TTC549 (cell line): ENCODE results near the gene ADGRL4.
"Not testable (repeated sequence)": the region's sequence is repeated elsewhere in the genome, so short reads cannot be mapped to it uniquely, and the experiment has no call there.

Experiments used
- FAIRE-seq: peaks from 2 replicates; lab custom pipeline; 2012; peaks lifted over from hg19 to GRCh38; lab: Jason Lieb, UNC

The ADGRL4 gene

DNA sequence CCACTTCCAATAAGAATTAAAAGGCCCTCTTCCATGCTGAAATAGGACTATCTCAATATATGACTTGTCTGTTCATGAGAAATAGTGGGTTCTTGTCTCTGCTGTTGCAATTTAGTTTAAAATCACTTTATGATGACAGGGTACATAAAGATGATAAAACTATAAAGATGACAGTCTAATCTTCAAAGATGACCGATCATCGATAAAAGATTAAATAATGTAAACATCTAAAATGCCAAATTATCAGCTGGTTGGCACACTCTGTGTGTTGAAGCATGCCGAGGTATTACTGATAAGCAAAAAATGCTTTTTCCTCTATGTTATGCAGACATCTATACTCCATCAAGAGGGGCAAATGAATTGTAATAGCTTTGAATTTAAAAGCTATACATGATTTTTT lies 89.5 kb downstream of the ADGRL4 start:
- FAIRE-seq: no peak

DNA sequence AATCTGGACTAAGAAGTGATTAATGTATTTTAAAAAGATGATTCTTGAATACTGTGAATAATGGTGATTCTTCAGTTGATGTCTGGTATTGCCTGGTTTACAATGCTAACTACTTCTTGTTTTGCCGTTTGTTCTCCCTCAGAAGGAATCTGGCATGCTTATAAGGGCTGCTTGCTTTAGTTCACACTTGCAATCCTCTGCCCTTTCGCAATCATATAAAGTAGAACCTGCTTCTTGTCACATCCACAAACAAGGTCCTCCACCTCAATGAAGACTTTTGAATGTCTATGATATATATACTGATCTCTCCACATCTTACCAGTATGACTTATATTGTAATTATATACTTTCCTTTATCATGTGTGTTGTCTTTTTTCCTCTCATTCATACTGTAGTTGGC lies 92.6 kb downstream of the ADGRL4 start:
- no peak for FAIRE-seq

DNA sequence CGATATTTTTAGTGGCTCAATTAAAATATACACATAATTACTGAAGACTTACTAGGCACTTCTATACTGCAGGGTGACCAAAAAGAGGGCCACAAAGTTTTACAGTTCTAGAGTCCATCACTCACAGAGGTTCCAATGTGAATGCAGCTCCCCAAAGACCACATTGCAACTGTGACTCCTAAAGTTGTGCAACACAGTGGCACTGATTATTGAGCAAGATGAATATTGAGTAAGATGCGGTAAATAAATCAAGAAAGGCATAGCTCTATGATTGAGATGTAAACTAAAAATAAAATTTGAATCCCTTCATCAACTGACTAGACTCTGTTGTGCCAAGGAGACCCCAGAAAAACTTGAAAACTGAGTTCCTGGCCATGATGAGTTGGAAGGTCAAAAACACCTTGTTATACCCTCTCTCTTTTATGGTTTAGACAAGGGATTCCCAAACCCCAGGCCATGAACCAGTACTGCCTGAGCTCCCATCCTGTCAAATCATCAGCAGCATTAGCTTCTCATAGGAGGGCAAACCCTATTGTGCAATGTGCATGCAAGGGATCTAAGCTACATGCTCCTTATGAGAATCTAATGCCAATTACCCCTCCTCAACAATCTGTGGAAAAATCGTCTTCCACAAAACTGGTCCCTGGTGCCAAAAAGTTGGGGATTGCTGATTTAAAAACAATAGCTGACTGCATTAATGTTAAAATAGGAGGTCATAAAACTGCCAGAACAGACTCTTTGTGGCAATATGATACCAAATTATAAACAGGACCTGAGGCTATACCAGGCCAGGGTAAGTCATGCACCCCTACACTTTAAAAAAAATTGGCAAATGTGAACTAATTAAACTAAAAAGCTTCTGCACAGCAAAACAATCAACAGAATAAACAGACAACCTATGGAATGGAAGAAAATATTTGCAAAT lies 94.3 kb downstream of the ADGRL4 start:
- FAIRE-seq: no peak

DNA sequence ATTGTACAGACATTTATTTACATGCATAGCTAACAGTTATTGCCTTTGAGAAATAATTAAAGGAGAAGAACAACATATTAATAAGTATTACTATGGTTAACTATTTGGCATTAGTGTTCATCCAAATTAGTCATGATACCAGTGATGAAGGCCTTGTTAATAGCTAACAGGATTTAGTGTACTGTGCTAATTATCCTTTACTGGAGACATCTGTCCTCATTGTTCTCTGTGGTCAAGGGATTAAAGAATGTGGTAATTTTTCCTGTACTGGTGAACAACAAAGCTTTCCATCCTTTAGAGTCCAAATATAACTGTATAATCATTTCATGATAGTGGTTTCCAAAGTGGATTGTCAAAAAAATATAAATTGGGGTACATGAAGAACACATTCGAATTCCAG lies 103.9 kb downstream of the ADGRL4 start:
- FAIRE-seq: no peak

DNA sequence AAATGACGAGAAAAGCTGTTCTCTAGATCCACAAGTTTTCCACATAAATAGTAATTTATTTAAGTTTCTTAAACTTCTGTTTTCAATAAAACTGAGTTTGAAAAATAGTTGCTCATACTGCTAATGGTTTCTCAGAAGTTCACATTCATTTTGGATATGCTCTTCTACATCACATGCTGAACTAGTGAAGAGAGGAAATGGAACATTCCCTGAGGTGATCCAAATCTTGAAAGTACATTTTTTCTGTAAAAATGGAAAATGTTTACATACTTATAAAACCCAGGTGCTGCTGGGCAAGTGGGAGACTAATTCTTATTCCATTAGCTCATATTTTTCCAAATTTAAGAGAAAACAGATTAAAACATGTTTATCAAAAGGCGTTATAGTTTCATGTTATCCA lies 111.7 kb downstream of the ADGRL4 start:
- FAIRE-seq: no peak

DNA sequence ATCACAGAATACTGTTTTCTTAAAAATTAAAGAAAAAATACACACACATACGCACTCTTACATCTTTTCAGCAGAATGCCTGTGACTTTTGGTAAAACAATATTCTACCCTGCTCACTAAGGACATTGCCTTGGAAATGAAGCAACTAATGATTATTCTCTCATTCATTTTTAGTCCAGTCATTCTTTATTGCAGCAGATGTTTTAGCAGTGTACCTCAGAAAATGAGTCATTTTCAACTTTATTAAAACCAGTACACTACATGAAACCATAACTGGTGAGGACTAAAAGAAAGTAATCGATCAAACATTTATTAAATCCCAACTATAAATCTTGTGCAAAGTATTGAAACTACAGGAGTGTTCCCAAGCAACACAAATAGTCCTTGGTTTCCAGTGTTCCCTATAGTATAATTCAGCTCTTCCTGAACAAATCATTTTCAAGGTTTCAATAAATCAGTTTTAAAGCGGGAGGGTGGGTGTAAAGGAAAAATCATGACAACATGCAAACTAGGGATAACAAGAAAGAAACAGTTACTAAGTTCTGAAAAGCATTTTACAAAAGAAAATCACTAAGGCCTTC lies 114.2 kb downstream of the ADGRL4 start:
- no peak for FAIRE-seq

DNA sequence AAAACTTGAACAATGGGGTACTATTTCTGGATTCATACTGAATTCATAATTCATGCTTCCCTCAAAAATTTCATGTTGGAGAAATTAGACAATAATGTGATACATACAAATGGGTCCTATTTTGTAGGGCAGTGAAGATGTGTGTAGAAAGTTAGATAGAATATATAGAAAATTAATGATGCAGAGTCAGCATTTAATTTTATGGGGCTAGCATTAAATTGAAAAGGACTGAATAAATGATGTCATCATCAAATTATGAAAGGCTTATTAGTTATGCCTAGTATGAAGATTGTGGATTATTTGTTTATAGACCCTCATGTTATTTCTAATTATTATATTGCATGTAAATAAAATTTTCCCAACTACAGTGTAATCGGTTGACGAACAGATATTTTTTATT lies 119.1 kb downstream of the ADGRL4 start:
- no peak for FAIRE-seq

DNA sequence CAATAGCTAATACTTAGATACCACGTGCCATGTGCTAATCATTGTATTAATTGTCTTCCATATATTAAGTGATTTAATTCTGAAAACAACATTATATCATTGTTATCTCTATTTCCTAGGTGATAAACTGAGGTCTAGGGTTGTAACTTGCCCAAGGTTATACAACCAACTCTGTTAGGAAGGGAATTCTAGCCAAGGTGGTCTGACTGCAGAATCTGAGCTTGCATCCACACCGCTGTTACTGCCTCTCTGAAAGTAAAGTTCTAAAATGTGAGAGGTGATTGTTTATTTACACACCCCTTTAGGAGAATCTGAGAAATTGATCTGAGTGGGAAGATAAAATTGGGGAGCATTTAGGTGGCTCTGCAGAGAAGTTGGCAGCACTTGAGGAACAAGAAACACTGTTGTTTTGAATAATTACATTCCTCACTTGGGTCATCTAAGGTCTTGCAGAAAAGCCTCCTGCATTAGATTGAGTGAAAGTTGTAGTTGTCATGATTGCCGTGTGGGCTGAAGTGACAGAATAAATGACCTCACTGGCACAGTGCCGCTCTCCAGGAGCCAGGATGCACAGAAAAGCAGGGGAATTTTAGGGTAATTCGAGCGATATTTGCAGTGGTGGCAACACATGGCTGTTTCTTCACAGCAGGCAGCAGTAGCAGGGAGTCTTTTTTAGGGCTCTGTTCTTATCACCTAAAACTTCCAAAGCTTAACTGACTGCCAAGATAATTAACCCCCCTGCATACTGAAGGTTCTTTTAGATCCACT lies 121.7 kb downstream of the ADGRL4 start:
- FAIRE-seq: no peak

DNA sequence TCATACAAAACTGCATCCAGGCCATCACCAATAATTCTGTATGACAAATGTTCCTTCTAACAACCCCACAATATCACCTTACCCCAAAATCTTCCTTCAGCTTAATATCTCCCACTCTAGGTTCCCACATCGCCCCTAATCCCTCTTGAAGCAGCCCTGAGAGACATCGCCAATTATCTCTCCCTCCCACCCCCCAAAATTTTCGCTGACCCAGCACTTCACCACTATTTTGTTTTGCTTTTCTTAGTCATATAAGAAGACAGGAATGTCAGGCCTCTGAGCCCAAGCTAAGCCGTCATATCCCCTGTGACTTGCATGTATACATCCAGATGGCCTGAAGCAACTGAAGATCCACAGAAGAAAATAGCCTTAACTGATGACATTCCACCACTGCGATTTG lies 126.3 kb downstream of the ADGRL4 start:
- FAIRE-seq: no peak

DNA sequence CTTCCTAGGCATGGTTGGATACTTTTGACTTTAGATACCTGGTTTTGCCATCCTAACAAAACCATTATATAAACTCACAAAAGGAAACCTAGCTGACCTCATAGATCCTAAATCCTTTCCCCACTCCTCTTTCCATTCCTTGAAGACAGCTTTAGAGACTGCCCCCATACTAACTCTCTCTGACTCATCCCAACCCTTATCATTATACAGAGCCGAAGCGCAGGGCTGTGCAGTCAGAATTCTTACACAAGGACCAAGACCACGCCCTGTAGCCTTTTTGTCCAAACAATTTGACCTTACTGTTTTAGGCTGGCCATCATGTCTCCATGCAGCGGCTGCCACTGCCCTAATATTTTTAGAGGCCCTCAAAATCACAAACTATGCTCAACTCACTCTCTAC lies 130.5 kb downstream of the ADGRL4 start:
- FAIRE-seq: not testable (repeated sequence)

DNA sequence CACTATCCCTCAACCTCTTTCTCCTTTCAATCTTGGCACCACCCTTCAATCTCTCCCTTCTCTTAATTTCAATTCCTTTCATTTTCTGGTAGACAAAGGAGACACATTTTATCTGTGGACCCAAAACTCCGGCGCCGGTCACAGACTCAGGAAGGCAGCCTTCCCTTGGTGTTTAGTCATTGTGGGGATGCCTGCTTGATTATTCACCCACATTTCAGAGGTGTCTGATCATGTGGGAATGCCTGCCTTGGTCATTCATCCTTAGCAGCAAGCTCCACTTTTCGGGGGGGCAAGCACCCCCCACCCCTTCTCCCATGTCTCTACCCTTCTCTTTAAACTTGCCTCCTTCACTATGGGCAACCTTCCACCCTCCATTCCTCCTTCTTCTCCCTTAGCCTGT lies 133.7 kb downstream of the ADGRL4 start:
- FAIRE-seq: not testable (repeated sequence)

DNA sequence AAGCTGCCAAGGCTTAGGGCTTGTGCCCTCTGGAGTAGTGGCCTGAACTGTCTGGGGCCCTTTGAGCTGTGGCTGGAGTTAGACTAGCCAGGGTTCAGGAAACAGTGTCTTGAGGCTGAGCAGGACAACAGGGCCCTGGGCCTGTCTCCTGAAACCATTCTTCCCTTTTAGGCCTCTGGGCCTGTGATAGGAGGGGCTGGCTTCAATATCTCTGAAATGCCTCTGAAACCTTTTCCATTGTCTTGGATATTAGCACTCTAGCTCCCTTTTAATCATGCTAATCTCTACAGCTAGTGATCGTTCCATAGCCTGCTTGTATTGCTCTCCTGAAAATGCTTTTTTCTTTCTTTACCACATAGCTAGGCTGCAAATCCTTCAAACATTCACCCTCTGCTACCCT lies 135.3 kb downstream of the ADGRL4 start:
- FAIRE-seq: no peak

DNA sequence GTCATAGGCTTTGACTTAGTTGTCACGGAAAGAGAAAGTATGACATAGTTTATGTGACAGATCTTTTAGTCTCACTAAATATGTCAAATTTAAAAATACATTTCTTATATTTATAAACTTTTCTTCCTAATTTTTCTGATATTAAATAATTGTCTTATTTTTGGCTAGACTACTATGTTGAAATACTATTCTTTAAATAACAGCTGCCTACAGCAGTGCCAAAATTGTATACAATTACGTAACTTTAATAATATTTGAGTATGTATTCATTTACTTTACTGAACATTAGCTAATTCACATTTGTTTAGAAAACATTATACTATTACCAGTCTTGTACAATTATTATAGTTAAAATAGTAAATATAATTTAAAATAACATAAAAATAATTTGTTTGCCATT lies 137.4 kb downstream of the ADGRL4 start:
- peak; percentile 57 for FAIRE-seq

DNA sequence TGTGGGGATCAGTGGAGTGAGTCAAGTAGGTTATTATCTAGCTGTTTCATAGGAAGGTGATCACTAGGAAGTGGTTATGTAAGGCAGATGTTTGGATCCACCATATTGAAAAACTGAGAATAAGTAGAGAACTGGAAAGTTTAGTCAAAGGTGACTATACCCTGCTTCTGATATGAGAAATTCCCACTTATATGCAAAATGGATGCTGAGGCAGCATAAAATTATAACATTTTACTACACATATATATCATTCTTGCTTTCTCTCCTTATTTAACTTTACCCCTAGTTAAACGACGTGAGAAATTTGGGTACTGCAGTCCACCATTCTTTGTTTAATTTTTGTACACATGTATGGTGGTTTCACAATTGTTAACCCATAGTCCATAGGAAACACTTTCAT lies 142.4 kb downstream of the ADGRL4 start:
- FAIRE-seq: no peak

DNA sequence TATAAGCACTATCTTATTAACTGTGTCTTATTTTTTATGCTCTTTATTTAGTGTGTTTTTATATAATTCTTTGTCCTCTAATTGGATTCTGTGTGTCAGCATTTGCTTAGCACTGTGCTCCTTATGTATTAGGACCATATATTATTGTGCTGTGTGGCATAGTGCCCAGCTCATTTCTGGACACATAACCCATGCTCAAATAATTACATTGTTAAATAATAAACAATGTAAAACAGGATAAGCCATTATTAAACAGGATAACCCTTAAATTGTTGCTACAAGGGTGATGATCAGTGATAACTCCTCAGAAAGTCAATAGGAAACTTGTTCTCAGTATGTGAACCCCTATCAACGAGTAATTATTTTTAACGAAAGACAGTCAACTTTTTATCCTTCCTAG lies 150.4 kb downstream of the ADGRL4 start:
- FAIRE-seq: no peak

DNA sequence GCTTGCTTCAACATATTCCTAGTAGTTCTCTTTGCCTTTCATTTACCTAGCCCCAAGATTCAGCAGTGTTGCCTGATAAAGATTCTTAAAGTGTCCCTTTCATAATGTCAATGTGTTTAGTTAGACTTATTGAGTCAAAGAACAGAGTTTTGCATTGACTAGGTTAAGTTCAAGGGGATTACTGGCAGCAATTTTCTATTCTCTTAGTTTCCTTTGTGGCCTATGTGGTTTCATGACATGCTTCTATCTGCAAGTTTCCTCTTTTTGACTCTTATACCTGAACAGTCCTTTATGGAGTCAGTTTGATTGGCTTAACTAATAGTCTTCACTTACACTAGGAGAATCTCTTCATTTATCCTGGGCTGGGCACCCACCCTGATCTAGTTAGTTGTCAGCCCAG lies 151.3 kb downstream of the ADGRL4 start:
- FAIRE-seq: no peak

DNA sequence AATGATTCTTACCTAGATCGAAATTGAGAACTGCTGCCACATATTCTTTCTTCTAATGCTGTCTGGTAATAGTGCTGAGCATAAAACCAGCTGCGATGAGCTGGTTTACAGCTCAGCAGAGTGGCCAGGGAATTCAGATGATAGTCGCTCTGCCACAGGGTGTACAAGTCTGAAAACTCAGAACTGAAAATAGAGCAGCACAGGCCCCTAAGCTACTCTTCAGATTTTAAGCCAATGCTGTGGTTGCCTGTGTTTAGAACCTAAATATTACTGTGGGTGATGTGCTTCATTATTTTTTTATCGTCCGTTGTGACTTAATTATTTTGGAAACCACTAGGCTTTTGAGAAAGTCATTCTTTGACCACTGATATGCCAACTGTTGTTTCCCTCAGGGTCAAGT lies 152.0 kb downstream of the ADGRL4 start:
- no peak for FAIRE-seq

DNA sequence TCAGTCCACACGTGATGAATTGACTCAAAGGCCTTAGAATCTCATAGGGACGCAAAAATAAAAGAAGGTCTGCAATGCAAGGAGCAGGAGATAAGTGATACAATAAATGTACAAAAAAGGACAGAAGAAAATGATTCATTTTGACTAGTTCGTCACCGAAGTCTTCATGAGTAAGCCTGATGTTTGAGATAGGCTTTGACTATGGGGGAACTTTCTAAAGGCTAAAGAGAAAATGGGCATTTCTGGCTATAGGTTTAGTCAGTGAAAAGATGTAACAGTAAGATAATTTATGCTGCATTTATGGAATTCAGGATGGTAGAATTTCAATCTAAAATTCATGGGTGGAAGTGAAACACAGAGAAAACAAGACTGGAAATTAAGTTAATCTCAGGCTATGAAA lies 163.0 kb downstream of the ADGRL4 start:
- no peak for FAIRE-seq

DNA sequence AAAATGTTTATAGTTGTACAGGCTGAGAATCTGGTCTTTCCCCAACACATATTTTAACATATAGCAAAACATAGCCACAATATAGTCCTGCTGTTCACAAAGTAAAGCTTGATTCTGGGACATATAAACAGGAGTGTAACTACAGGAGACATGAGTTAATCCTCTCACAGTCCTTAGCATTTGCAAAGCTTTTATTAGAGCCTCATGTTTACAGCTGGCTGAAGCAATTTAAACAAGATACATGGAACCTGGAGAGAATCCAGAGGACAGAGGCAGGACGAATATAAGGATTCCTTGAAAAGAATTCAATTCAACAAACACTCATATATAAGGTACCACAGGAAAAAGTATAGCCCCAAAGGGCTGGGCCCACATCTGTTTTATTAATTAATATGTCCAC lies 163.4 kb downstream of the ADGRL4 start:
- FAIRE-seq: no peak

DNA sequence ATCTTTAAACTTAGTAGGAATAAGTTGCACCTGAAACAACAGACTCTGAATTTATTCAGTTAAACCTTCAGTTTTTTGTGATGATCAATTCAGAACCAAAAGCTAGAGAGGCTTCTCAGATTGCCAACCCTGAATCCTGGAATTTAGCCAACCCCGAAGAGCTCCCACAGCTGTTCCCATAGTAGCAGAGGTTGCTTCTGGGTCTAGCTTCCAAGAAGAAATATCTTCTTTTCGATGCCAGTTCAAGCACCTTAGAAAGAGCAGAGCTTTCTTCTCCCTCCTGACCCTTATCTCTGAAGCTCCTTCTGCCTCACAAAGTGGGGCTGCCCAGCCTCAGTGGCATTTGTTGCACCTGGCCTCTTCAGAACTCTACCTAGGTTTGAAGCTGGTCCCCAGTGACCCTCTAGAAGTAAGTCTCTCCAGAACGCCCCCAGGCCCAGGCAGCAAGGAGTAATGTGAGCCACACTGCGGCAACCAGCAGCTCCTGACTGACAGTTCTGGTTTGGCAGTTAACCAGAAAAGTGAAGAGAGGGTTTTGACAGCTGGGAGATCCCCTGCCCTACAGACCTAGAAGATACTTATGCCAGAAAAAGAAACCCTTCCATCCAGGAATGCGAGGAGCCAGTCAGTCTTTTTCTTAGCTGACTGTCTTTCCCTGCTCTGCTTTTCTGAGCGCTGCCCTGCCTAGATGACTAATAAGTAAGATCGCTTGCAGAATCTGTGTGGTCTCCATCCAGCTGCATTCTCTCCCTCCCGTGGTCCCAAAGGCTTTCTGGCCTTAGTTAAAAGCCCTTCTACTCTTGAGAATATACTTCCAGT lies 165.9 kb downstream of the ADGRL4 start:
- FAIRE-seq: no peak
